ENCODE measurements around the gene SAE1. TPM values are rescaled to one million over a fixed set of nuclear protein-coding genes. Genes with fewer than 3 reads are reported as not detected.
"Not testable (repeated sequence)": the region's sequence is repeated elsewhere in the genome, so short reads cannot be mapped to it uniquely, and the experiment has no call there.

SAE1 gene
- total RNA-seq, 1 experiment from 2014 or later = 140 TPM

DNA sequence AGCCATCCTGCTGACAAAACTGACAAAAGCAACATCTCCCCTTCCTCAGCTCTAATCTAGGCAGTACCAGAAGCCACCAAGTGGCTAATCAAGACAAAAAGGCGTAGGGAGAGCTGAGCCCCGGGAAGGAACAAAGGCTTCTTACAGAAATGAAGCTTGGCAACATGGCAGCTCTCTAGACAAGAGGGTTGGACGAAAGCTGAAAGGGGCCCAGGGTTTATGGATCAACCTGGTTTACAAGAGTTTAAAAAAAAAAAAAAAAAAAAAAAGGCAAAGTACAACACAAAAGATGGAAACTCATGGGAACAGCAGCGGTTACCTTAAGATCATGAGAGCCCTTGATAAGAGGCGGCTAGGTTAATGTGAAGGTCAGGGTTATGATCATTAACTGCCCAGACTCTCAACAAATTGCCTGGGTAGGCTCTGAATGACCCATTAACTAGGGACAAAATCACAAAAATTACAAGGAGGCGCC lies 31.0 kb upstream of the SAE1 start:
- ATAC-seq (no peak), DNase-seq (ENCODE audit: low read depth, low spot score) (no peak)
- peaks cover 3% of the 10 kb centered on the region; the same call in 1 of the 2 replicates for H3K4me1 ChIP-seq (ENCODE audit: control insufficient read depth, insufficient read depth, low read length)
- H3K4me3 ChIP-seq (ENCODE audit: low read depth in 2 of 2, low read length in 2 of 2) = no peak overlapping the region
- H3K27me3 ChIP-seq (ENCODE audit: control insufficient read depth, insufficient read depth, low read length) = no peaks in the 10 kb centered on the region
- H3K27ac ChIP-seq (ENCODE audit: low read length) = no peak overlapping the region
- BruUV-seq (replicated peaks) = no TSS peak
- ChIA-PET POLR2A (no interaction called here), CTCF (no interaction called here)
- no peaks in the 10 kb centered on the region for H3K36me3 ChIP-seq (ENCODE audit: control insufficient read depth, insufficient read depth, low read length)
- no peaks in the 10 kb centered on the region for H3K9me3 ChIP-seq (ENCODE audit: control insufficient read depth, insufficient read depth, low read depth, low read length)
- in situ Hi-C loops (cut with HindIII; ENCODE audit: low pct_unique_long_range_greater_than_20kb, low sequenced_read_pairs) = no loop called here
- TF ChIP-seq TCF7L2 (IDR thresholded peaks at IDR 0.05; ENCODE audit: low read depth, low read length) = no peak
- no peak for TF ChIP-seq POLR2AphosphoS5 (IDR thresholded peaks at IDR 0.05; ENCODE audit: low read depth, low read length)
- TF ChIP-seq, protein P1, sequence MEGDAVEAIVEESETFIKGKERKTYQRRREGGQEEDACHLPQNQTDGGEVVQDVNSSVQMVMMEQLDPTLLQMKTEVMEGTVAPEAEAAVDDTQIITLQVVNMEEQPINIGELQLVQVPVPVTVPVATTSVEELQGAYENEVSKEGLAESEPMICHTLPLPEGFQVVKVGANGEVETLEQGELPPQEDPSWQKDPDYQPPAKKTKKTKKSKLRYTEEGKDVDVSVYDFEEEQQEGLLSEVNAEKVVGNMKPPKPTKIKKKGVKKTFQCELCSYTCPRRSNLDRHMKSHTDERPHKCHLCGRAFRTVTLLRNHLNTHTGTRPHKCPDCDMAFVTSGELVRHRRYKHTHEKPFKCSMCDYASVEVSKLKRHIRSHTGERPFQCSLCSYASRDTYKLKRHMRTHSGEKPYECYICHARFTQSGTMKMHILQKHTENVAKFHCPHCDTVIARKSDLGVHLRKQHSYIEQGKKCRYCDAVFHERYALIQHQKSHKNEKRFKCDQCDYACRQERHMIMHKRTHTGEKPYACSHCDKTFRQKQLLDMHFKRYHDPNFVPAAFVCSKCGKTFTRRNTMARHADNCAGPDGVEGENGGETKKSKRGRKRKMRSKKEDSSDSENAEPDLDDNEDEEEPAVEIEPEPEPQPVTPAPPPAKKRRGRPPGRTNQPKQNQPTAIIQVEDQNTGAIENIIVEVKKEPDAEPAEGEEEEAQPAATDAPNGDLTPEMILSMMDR (IDR thresholded peaks at IDR 0.05) = no peak
- no peak for TF ChIP-seq SIN3A (IDR thresholded peaks at IDR 0.05; ENCODE audit: borderline replicate concordance, insufficient read depth, low read depth, low read length)
- TF ChIP-seq, protein P2, sequence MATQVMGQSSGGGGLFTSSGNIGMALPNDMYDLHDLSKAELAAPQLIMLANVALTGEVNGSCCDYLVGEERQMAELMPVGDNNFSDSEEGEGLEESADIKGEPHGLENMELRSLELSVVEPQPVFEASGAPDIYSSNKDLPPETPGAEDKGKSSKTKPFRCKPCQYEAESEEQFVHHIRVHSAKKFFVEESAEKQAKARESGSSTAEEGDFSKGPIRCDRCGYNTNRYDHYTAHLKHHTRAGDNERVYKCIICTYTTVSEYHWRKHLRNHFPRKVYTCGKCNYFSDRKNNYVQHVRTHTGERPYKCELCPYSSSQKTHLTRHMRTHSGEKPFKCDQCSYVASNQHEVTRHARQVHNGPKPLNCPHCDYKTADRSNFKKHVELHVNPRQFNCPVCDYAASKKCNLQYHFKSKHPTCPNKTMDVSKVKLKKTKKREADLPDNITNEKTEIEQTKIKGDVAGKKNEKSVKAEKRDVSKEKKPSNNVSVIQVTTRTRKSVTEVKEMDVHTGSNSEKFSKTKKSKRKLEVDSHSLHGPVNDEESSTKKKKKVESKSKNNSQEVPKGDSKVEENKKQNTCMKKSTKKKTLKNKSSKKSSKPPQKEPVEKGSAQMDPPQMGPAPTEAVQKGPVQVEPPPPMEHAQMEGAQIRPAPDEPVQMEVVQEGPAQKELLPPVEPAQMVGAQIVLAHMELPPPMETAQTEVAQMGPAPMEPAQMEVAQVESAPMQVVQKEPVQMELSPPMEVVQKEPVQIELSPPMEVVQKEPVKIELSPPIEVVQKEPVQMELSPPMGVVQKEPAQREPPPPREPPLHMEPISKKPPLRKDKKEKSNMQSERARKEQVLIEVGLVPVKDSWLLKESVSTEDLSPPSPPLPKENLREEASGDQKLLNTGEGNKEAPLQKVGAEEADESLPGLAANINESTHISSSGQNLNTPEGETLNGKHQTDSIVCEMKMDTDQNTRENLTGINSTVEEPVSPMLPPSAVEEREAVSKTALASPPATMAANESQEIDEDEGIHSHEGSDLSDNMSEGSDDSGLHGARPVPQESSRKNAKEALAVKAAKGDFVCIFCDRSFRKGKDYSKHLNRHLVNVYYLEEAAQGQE (IDR thresholded peaks at IDR 0.05; ENCODE audit: insufficient read depth in 1 of 2, low read depth in 2 of 2, low read length in 1 of 2) = no peak
- intact Hi-C loops (cut with micrococcal nuclease; ENCODE audit: unreplicated experiment) = no loop called here

DNA sequence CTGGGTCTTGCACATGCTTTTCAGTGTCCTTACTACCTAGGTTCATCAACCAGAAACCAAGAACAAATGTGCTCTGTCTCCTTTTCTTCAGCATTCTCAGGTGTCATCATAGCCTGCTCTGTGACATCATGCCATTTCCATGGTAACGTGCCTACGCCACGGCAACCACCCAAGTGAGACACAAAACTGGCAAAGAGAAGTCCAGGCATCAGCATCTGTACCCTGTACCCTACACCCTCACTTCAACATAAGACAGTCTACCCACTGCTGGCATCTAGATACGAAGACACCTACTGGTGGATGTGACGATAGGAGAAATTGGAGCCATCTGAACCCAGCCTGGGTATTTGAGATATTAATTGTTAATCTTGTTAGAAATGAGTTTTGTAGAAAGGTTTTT lies 30.3 kb upstream of the SAE1 start:
- POLR2A ChIA-PET = no interaction called here
- TSS peak; percentile 51 for BruUV-seq (replicated peaks)
- CTCF ChIA-PET = no interaction called here

DNA sequence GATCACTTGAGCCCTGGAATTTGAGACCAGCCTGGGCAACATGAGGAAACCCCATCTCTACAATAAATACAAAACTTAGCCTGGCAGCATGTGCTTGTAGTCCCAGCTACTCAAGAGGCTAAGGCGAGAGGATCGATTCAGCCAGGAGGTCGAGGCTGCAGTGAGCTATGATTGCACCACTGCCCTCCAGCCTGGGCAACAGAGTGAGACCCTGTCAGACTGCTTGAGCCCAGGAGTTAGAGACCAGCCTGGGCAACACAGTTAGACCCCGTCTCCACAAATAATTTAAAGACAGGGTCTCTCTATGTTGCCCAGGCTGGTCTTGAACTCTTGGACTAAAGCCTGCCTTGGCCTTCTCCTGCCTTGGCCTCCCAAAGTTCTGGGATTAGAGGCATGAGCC lies 29.5 kb upstream of the SAE1 start:
- POLR2A ChIA-PET; H3K36me3 ChIP-seq (ENCODE audit: control insufficient read depth, insufficient read depth, low read length); H3K27me3 ChIP-seq (ENCODE audit: control insufficient read depth, insufficient read depth, low read length); H3K9me3 ChIP-seq (ENCODE audit: control insufficient read depth, insufficient read depth, low read depth, low read length); intact Hi-C loops (cut with micrococcal nuclease; ENCODE audit: unreplicated experiment); H3K4me3 ChIP-seq (ENCODE audit: low read depth in 2 of 2, low read length in 2 of 2); BruUV-seq (replicated peaks); H3K27ac ChIP-seq (ENCODE audit: low read length); H3K4me1 ChIP-seq (ENCODE audit: control insufficient read depth, insufficient read depth, low read length); CTCF ChIA-PET; DNase-seq (ENCODE audit: low read depth, low spot score); in situ Hi-C loops (cut with HindIII; ENCODE audit: low pct_unique_long_range_greater_than_20kb, low sequenced_read_pairs); ATAC-seq: not testable (repeated sequence)

More for the DNA sequence above, 30.3 kb upstream of the SAE1 start:
- in situ Hi-C loops (cut with HindIII; ENCODE audit: low pct_unique_long_range_greater_than_20kb, low sequenced_read_pairs) = no loop called here
- H3K27me3 ChIP-seq (ENCODE audit: control insufficient read depth, insufficient read depth, low read length) = no peaks in the 10 kb centered on the region
- no peak for ATAC-seq
- intact Hi-C loops (cut with micrococcal nuclease; ENCODE audit: unreplicated experiment) = no loop called here
- H3K27ac ChIP-seq (ENCODE audit: low read length) = no peak overlapping the region
- H3K9me3 ChIP-seq (ENCODE audit: control insufficient read depth, insufficient read depth, low read depth, low read length) = no peaks in the 10 kb centered on the region
- TF ChIP-seq POLR2AphosphoS5 (IDR thresholded peaks at IDR 0.05; ENCODE audit: low read depth, low read length) = no peak
- TF ChIP-seq, protein P1 (IDR thresholded peaks at IDR 0.05) = no peak
- TF ChIP-seq SIN3A (IDR thresholded peaks at IDR 0.05; ENCODE audit: borderline replicate concordance, insufficient read depth, low read depth, low read length) = no peak
- TF ChIP-seq, protein P2 (IDR thresholded peaks at IDR 0.05; ENCODE audit: insufficient read depth in 1 of 2, low read depth in 2 of 2, low read length in 1 of 2) = no peak
- no peak for TF ChIP-seq TCF7L2 (IDR thresholded peaks at IDR 0.05; ENCODE audit: low read depth, low read length)
- H3K4me1 ChIP-seq (ENCODE audit: control insufficient read depth, insufficient read depth, low read length) = peaks cover 3% of the 10 kb centered on the region; the same call in 1 of the 2 replicates
- DNase-seq (ENCODE audit: low read depth, low spot score) = no peak
- H3K4me3 ChIP-seq (ENCODE audit: low read depth in 2 of 2, low read length in 2 of 2) = no peak overlapping the region
- no peaks in the 10 kb centered on the region for H3K36me3 ChIP-seq (ENCODE audit: control insufficient read depth, insufficient read depth, low read length)

Measured in Panc1 (cell line).